ENCODE measurements around the gene ADGRB2.

The ADGRB2 gene

DNA sequence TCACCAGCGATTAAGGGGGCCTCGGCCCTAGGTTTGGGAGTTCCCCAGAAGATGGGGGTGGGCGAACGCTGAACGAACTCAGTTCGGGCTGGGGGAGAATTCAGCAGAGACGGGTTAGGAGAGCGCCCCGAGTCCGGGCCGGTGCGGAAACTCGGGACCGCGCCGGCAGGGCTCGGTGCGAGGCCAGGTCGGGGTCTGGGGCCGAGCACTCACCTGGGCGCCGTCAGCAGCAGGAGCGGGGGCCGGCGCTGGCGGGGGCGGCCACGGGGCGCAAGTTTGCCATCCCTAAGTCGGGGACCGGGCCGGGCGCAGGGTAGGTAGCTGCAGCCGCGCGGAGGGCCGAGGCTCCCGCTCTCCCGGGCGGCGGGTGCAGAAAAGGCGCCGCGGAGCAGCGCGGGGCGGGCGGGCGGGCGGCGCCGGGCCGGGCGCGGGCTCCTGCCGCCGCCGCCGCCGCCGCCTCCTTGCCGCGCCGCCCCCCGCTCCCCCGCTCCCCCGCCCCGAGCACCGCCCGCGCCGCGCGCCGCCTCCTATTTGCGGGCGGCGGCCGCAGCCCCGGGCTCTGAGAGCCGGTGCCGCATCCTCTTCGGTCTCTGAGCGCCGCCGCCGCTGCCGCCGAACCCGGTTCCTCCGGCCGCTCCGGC, 349 bp downstream of the ADGRB2 start:
- DNase-seq (ENCODE audit: low spot score): no peak

DNA sequence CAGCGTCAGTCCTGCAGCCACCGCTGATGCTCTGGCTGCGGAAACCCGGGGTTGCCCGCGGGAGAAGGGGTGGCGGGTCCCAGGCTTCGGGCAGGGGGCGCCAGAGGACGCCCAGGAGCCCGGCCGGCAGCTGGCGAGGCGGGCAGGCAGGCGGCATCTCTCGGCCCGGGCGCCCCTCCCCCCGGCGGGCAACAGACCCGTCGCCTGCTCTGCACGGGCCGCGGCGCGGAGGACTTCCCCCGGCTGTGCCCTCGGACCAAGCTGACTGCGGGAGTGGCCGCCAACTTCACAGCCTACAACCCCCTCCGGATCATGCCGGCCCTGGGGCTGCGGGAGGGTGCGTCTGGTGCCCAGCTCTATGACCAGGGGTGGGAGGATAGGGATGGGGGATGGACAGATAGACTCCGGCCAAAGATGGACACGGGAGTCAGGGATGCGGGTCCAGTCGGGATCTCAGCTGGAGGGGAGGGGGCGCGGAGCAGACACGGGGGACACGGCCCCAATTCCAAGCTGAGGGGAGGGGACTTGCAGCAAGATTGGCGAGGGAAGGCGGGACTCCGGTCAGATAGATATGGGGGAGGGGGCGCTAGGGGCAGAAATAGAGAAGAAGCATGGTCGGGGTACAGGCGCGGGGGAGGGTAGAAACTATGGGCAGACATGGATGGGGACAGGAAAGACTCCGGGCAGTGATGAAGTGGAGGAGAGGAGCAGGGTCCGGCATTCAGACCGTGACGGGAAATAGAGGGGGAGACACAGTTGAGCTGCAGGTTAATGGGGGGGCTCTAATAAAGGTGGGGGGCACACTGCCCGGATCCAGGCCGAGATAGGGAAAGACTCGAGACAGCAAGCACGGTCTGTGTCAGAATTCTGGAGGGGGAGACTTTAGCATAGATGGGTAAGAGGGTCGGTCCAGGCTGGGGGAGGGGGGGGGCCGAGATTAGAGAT, 1.1 kb downstream of the ADGRB2 start:
- peak; percentile 92 for DNase-seq (ENCODE audit: low spot score)

DNA sequence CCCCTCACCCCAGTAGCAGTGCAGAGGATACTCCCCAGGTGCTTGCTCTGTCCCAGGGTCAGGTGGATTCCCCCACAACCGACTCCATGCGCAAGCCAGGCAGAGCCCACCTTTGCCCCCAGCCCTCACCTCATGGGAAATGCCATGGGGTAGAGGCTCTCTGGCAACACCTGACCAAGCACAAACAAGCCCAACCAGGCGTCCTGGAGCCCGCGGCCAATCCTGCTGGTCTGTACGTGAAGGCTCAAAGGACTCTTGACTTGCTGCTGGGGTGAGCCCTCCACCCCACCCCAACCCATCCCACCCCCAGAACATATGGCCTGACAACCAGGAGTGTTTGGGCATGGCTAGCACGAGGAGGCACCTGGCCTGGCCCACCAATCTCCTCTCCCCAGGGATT, 1.8 kb downstream of the ADGRB2 start:
- no peak for DNase-seq (ENCODE audit: low spot score)

DNA sequence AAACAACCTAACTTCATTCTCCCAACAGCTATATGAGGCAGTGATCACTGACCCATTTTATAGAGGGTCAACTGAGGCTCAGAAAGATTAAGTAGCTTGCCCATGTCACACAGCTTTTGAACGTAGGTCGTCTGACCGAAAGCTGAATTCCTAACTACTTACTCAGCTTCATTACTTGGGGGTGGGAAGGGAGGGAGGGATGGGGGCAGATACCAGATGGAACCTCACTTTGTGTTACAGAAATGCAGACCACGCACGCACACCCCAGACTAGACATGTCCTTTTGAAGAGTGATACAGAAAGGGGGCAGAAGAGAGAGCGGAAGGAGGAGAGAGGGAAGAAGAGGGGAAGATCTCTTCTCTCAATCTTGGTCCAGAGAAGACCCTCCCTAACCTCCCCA, 2.3 kb downstream of the ADGRB2 start:
- DNase-seq (ENCODE audit: low spot score): no peak

DNA sequence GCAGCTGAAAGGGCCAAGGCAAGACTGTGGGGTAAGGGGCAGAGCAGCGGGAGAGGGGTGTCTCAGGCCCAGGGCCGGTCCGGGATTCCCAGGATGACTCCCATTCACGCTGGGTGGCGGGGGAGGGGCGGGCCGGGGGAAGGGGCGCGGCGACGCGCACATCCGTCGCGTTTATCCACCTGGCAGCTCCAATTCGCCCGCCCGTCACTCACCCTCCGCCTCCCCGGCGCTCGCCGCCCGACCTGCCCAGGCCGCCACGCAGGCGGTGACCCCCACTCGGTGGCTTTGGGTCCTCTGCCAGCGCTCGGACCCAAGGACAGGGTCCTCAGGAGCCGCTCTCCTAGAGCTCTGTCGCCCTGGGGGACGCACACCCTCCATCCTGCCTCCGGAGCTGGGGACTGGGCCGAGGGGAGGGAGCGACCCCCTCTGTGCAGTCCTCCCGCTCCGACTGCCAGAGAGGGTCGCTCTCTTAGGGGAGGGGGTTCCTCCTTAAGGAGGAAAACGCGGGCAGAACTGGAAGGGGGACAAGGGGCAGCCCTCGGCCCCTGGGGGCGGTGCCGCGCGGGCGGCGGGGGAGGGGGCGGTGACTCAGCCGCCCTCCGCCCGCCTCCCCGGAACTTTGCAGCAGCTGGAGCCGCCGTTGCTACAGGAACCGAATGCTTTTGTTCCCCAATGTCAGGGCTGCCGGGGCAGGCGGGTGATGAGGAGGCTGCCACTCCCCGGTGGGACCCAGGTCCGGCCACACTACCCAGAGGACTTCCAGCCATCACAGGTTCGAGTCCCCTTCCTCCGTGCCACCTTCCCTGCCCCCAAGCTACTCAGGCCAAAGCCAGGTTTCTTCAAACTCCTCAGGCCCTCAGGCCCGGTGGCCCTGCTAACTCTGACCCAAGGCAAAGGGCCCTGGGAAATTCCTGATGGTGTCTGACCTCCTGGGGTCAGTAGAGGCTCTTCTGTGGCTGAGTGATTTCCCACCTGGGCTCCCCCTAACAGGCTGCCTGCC, 3.4 kb downstream of the ADGRB2 start:
- DNase-seq (ENCODE audit: low spot score): peak; percentile 71

DNA sequence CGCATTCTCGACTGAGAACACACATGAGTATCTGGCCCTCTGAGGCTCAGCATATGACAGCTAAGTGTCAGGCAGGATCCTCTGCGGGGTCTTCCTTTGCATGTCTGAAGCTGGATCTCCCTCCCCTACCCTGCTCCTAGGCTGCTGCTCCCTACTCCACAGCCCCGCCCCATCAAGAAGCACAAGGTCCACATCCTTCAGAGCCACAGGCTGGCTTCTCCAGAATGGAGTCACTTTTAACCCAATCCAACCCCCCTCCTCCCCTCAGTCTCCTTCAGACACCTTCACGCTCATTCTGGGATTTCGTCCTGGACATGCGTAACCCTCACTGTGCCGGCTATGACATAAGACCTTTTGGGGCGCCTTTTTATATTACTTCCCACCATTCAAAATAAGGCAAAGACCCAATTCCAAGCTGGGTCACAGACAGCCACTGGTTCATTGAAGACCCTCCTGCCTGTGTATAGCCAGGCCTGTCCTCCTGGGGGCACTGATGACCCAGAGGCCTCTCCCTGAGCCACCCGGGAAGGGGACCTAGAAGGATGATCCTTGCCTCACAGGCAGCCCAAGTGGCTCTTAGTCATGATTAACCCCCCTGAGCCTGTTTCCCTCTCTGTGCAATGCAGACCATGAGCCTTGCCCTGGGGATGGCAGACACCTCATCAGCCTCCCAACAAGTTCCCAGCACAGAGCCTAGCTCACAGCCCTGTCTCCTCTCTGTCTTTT, 4.7 kb downstream of the ADGRB2 start:
- no peak for DNase-seq (ENCODE audit: low spot score)

DNA sequence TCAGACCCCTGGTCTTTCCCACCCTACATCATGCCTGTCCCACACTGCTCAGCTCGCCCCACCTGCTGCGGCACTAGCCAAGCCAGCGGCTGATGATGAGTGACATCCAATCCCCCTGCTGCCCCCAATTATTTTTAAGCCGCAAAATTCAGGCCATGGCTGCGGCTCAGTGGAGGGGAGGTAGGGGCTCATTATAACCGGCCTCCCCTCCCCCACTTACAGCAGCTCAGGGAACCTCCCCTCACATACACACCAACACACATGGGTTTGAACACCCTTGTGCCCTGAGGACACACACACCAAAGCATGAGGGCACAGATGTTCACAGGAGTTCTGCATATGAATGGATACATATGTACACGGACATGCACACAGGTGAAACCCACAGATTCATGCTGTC, 5.3 kb downstream of the ADGRB2 start:
- no peak for DNase-seq (ENCODE audit: low spot score)

DNA sequence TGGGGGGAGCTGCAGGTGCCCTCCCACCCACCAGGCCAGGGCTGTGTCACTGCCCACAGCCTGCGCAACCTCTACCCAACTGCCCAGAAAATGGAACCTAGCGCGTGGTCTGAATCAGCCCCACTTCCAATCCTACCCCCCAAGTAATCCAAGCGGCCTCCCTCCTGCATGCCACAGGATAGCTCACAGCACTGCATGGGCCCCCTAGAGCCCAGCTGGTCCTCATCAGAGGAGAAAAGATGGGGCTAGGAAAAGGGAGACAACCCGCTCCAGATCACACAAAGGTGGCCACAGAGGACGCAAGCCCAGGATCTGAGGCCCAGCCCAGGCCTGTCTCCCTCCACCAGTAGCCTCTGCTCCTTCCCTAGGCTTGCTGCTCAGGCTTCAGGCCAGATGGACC, 6.2 kb downstream of the ADGRB2 start:
- DNase-seq (ENCODE audit: low spot score): no peak

DNA sequence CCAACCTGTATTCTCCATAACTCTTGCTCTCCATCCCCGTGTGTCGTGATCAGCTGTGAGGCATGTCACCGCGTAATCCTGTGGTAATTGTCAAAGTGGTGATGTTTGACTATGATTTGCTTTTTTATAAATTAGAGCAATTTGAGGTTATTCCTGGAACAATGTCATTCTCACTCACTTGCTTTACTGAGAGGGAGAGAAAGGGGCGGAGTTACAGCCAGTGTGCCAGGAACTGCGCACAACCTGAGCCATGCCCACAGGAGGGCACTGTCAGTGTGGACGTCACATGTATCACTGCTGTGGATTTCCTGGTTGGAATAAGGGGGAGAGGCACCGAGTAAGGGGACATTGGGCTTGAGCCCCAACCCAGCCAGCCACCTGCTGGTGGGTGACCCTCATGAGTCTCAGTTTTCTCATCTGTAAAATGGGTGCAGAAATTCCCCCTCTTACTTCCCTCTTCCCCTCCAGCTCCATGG, 6.9 kb downstream of the ADGRB2 start:
- DNase-seq (ENCODE audit: low spot score): no peak

DNA sequence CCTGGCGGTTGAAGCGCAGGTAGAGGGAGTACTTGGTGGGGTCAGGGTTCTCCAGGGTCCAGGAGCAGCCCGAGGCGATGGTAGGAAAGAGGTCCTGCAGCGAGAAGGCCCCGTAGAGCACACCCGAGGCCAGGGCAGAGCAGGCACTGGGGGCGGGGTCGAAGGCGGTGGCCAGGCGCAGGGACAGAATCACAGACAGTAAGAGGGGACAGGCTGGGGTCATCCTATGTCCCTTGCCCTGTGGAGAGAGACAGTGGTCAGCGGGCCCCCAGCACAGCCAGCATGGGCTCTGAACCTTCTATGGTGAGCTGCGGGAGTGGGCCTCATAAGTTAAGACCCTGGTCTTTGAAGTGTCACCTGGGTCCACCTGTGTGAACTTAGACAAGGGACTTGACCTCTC, 7.6 kb downstream of the ADGRB2 start:
- DNase-seq (ENCODE audit: low spot score): no peak

DNA sequence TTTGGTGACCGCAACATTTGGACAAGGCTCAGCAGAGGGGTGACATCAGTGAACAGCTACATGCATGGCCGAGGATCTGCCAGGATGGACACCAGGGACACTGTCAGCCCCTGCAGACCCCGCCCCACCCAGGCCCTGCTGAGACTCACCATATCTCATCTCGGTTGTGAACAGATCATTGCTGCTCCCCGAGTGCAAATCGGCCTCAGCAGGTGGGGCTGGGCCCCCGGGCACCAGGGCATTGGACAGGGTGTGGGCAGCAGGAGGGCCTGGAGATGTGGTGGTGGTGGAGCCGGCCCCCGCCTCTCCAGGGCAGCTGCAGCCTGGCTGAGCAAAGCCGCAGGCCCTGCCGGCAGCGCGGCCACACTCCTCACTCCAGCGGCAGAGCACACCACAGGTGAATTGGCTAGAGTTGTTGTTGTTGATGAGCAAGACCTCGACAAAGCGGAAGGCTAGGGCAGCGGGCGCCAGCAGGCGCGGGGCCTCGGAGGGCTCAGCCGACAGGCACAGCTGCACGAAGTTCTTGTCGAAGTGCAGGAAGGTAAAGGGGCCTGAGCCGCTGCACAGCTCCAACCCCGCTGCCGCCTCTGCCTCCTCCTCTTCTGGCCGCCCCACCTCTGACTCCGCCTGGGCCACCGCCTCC, 8.2 kb downstream of the ADGRB2 start:
- no peak for DNase-seq (ENCODE audit: low spot score)

DNA sequence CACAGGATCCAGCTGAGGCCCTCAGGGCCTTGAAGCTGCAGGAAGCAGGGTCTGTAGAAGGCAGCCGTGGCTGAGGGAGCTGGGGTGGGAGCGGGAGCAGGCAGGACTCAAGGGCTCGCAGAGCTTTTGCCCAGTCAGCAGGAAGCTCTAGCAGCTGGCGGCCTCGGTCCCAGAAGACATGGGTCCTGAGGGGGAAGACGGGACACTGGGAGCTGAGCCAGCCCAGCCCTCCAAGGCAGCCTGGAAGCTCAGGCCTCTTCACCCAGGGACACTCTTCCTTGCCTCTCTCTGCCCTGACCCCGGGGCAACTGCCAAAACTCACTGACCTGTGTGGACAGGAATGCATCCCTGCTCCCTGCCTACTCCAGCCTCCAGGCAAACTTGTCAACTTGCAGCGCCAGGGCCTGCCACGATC, 8.9 kb downstream of the ADGRB2 start:
- no peak for DNase-seq (ENCODE audit: low spot score)

DNA sequence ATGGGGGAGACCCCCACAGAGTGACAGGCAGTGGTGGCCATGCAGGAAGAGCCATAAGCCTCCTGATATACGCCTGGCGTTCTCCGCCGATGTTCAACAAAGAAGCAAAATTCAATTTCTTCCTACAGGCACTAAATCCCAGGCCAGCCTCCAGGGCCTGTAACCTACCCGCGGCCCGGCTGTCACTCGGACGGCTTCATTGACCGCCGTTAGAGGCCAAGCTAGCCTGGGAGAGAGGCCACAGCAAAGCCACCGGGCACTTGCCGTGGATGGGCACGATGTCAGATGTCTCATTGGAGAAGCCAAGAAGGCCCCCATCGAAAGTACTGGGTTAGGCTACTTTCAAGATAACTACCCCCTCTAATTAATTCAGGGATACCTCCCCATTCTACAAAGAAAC, 9.7 kb downstream of the ADGRB2 start:
- no peak for DNase-seq (ENCODE audit: low spot score)

DNA sequence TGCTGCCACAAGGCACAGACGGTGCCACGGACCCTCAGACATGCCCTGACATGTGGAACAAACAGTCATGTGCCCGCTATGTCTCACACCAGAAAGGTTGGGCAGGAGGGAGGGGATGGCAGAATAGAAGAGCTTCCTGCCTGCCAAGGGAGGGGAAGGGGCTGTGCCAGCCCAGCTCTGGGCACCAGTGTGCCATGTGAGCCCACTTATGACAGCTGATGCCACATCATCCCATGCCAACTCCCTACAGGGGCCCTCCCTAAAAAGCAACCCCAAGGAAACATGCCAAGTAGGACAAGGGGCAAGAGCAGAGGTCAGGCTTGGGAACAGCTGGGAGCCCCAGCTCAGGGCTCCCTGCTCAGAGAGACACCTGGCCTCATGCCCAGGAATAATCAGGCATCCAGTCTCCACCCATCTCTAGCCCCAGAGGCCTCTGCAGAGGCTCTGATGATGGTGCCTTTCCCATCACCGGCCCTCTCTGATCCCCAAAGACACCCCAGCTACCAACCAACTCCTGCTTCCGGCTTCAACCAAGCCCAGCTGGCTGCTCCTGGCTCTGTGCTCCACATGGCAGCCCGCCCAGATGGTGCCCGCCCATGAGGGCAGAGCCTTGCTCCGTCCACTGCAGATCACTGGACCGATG, 10.3 kb downstream of the ADGRB2 start:
- no peak for DNase-seq (ENCODE audit: low spot score)

DNA sequence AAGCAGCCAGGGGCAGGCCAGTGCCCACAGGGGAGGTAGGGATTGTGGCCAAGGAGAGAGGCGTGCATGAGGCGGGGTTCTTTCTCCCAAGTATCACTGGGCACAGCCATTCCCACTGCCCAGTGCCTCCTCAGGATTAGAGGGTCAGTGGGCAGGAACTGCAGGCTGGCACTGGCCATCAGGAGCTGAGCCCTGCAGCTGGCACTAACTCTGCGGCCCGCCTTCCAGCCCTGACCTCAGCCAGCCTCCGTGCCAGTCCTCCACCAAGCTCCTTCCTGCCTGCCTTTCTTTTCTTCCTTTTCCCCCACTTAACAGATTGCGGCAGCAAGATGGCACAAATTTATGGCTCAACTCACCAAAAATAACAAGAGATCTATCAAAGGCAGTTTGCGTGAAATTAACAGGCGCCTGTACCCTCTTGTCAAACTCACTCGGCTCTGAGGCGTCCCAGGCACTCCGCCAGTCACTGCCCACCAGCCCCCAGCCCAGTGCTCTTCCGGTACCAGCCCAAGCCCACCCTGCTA, 11.1 kb downstream of the ADGRB2 start:
- DNase-seq (ENCODE audit: low spot score): no peak

DNA sequence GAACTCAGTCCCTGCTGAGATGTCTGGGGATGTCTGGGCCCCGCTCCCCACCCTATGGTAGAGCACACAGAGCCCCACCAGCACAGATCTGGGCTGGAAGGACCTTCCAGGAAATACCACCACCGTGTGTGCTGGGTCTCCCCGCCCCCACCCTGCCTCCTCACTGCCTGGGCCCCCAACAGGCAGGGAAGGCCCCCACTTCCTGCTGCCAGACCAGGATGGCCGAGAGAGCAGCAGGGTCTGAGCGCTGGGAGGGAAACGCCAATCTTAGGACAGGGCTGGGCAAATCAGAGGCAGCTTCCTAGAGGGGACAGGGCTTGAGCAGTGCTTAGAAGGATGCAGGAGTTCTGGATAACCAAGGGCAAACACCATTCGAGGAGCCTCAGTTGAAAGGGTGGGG, 11.9 kb downstream of the ADGRB2 start:
- no peak for DNase-seq (ENCODE audit: low spot score)

DNA sequence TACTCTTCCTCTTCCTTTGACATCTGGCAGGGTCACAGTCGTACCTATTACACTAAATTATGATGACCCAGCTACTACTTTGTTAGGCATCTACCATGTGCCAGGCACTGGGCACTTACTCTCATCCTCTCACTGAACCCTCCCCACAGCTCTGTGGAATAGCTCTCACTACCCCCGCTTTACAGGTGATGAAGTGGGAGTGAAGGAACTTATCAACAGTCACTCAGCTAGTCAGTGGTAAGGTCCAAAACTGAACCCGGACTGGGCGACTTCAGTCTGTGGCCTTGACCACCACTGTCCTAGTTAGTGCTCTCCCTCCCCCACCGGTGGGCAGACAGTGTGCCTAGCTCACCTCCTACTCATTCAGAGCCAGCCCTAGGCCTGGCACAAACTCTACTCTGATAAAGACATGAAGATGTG, 12.3 kb downstream of the ADGRB2 start:
- no peak for DNase-seq (ENCODE audit: low spot score)

DNA sequence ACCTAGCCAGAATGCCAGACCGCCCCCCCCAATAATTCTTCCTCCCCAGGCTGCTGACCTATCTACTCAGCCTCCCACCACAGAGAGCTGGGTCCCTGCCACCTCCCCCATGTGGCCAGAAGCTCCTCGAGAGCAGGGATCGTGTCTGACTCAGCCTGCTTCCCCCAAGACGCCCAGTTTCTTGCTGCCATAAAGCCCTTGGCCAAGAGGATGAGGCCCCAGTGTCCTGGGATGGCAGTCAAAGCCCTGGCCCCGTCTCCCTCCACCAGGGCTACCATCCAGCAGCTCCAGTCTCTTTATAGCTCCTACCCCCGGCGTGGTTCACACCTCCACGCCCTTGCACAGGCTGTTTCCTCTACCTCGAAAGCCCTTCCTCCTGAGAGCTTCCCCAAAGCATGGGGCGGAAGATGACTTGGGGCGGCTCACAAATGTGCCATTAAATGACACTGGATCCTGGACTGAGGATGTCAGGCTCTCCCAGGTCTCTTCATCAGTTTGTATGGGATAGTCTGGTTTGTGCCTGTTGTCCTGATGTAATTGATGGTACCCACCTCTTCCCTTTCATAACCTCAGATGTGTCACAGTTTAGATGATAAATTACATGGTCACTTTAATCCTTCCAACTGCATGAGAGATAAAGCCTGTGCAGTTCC, 13.2 kb downstream of the ADGRB2 start:
- no peak for DNase-seq (ENCODE audit: low spot score)

Measured in HuH-7.5 (cell line).